Panc1 (cell line): ENCODE data around the gene HNRNPAB. TPM values are rescaled to one million over a fixed set of nuclear protein-coding genes. Genes with fewer than 3 reads are reported as not detected.

ENCODE experiments used
- ATAC-seq: fragments of 200-7000 bp; cut with Tn5 transposase; 2 replicates; pipeline ENCODE4 v1.9.1; 2020; ENCODE audit warnings: mild to moderate bottlenecking, moderate library complexity
- BruUV-seq: library from RNA; stranded (reverse); fragments of 400-500 nt; replicated peaks from 2 replicates; lab custom pipeline; 2021; lab: Mats Ljungman, UMichigan
- CTCF ChIA-PET: fragments of 300-600 bp; sonication (Branson Sonifier 250); formaldehyde crosslinking; loops from one replicate; lab custom pipeline; 2022; ENCODE audit warnings: antibody characterized with exemption; lab: Charles Lee
- POLR2A ChIA-PET: fragments of 300-600 bp; sonication (Branson Sonifier 250); formaldehyde crosslinking; loops from one replicate; lab custom pipeline; 2022; ENCODE audit warnings: antibody characterized with exemption; lab: Charles Lee
- DNase-seq: peaks from one replicate; pipeline ENCODE4 v3.0.0-alpha.2; 2010; ENCODE audit warnings: low read depth, low spot score
- H3K27ac ChIP-seq: 2 replicates; pipeline ENCODE4 v1.5.1; 2011; ENCODE audit warnings: mild to moderate bottlenecking, low read length, inconsistent platforms
- H3K27me3 ChIP-seq: fragments of 200-500 bp; sonication (Bioruptor generic); 2 replicates; pipeline ENCODE4 v1.6.0; 2014; ENCODE audit warnings: low read length, inconsistent platforms; ENCODE audit not compliant: control insufficient read depth, insufficient read depth
- H3K36me3 ChIP-seq: fragments of 200-500 bp; sonication (Bioruptor generic); 2 replicates; pipeline ENCODE4 v1.5.1; 2014; ENCODE audit warnings: inconsistent platforms, mild to moderate bottlenecking, low read length, moderate library complexity; ENCODE audit not compliant: control insufficient read depth, insufficient read depth
- H3K4me1 ChIP-seq: 2 replicates; pipeline ENCODE4 v1.5.1; 2011; ENCODE audit warnings: inconsistent platforms, mild to moderate bottlenecking, low read length, moderate library complexity; ENCODE audit not compliant: control insufficient read depth, insufficient read depth
- H3K4me3 ChIP-seq, 2 experiments: 2 replicates each; pipeline ENCODE4 v1.5.1; 2011 to 2012; ENCODE audit warnings: low read depth in 2 of 2, low read length in 2 of 2, mild to moderate bottlenecking in 2 of 2, inconsistent platforms in 1 of 2, moderate library complexity in 1 of 2
- H3K9me3 ChIP-seq: fragments of 200-500 bp; sonication (Bioruptor generic); 2 replicates; pipeline ENCODE4 v1.5.1; 2014; ENCODE audit warnings: low read depth, mild to moderate bottlenecking, inconsistent platforms, low read length, moderate library complexity; ENCODE audit not compliant: control insufficient read depth, insufficient read depth
- CTCF ChIP-seq: fragments of 450-650 bp; IDR thresholded peaks from 2 replicates; pipeline ENCODE4 v1.5.1; 2017; ENCODE audit warnings: mild to moderate bottlenecking
- POLR2AphosphoS5 ChIP-seq: IDR thresholded peaks from 2 replicates; pipeline ENCODE4 v1.6.1; 2012; ENCODE audit warnings: mild to moderate bottlenecking, low read depth, low read length, moderate library complexity
- REST ChIP-seq, 2 experiments: IDR thresholded peaks; 2 replicates each; pipeline ENCODE4 v1.6.1; 2011 to 2012; ENCODE audit warnings: low read depth in 2 of 2, control low read depth in 1 of 2, low read length in 1 of 2, mild to moderate bottlenecking in 1 of 2, moderate library complexity in 1 of 2; ENCODE audit not compliant: insufficient read depth in 1 of 2
- SIN3A ChIP-seq: IDR thresholded peaks from 2 replicates; pipeline ENCODE4 v1.6.1; 2012; ENCODE audit warnings: low read depth, mild to moderate bottlenecking, low read length, moderate library complexity, borderline replicate concordance; ENCODE audit not compliant: insufficient read depth
- TCF7L2 ChIP-seq: IDR thresholded peaks from 2 replicates; pipeline ENCODE4 v1.6.1; 2011; ENCODE audit warnings: mild to moderate bottlenecking, low read depth, low read length, inconsistent platforms
- in situ Hi-C: cut with HindIII; loops from 2 replicates; pipeline ENCODE4 v1.10.0; 2016; ENCODE audit warnings: low sequenced_read_pairs, low pct_unique_long_range_greater_than_20kb
- intact Hi-C: fragments of 100-400 bp; cut with micrococcal nuclease; formaldehyde crosslinking; loops from one replicate; pipeline ENCODE4 v1.10.0; 2022; ENCODE audit not compliant: unreplicated experiment
- total RNA-seq: library from RNA; stranded (reverse); gene quantifications from one replicate; pipeline ENCODE4 v1.2.1, GENCODE V29; 2021; ENCODE audit not compliant: unreplicated experiment

The HNRNPAB gene
- total RNA-seq, 1 experiment from 2014 or later = 273 TPM

- Histone ChIP-seq H3K4me3 (no peak overlapping the region), H3K27me3 (no peaks in the 10 kb centered on the region), H3K36me3 (peaks cover 2% of the 10 kb centered on the region; the same call in 1 of the 2 replicates), H3K27ac (no peak overlapping the region), H3K4me1 (peaks cover 20% of the 10 kb centered on the region), H3K9me3 (no peaks in the 10 kb centered on the region)
- TF ChIP-seq TCF7L2 (no peak), POLR2AphosphoS5 (no peak), CTCF (no peak), SIN3A (no peak), REST (IDR thresholded peaks at IDR 0.05; ENCODE audit: insufficient read depth in 1 of 2, low read depth in 2 of 2, low read length in 1 of 2) (no peak)
- no peak for ATAC-seq
- BruUV-seq = no TSS peak
- ChIA-PET POLR2A (no interaction called here), CTCF (interaction anchor here (0.6 to 1.0 kb wide), 4 partner anchors 28 to 319 kb away, joined by 3 to 10 read pairs (median 3); no protein-coding TSS in a partner anchor)
- intact Hi-C loops = no loop called here
- in situ Hi-C loops = no loop called here
- no peak for DNase-seq
Measured at GRCh38 chr5:178235588-178235974, 31.2 kb downstream of the HNRNPAB start.

- no peak for DNase-seq
- peaks cover 15% of the 10 kb centered on the region for H3K4me1 ChIP-seq
- POLR2A ChIA-PET = no interaction called here
Measured at GRCh38 chr5:178236126-178236525, 31.8 kb downstream of the HNRNPAB start.

More at GRCh38 chr5:178236126-178236525, 31.8 kb downstream of the HNRNPAB start:
- TF ChIP-seq SIN3A = no peak
- no peak for TF ChIP-seq TCF7L2
- no peak for TF ChIP-seq CTCF
- TF ChIP-seq POLR2AphosphoS5 = no peak
- no peak for TF ChIP-seq REST (IDR thresholded peaks at IDR 0.05; ENCODE audit: insufficient read depth in 1 of 2, low read depth in 2 of 2, low read length in 1 of 2)
- in situ Hi-C loops (no loop called here), intact Hi-C loops (no loop called here)
- H3K36me3 ChIP-seq = peaks cover under 1% of the 10 kb centered on the region; the same call in 1 of the 2 replicates
- CTCF ChIA-PET = interaction anchor here (0.7 kb wide), 1 partner anchor 319 kb away, joined by 10 read pairs; no protein-coding TSS in a partner anchor
- no peaks in the 10 kb centered on the region for H3K27me3 ChIP-seq
- H3K4me3 ChIP-seq = no peak overlapping the region
- no peak for ATAC-seq
- no TSS peak for BruUV-seq
- no peaks in the 10 kb centered on the region for H3K9me3 ChIP-seq
- H3K27ac ChIP-seq = no peak overlapping the region
